IPS-15b (cell line): ENCODE measurements around the gene RASL10B.

Source experiments
- H3K27me3 ChIP-seq: one replicate; pipeline ENCODE4 v1.6.1; 2013; ENCODE audit warnings: low read length; ENCODE audit not compliant: control insufficient read depth, insufficient read depth
- H3K36me3 ChIP-seq: one replicate; pipeline ENCODE4 v1.6.1; 2013; ENCODE audit warnings: low read length; ENCODE audit not compliant: control insufficient read depth, insufficient read depth
- H3K4me1 ChIP-seq: one replicate; pipeline ENCODE4 v1.6.1; 2013; ENCODE audit warnings: mild to moderate bottlenecking, low read length; ENCODE audit not compliant: control insufficient read depth, insufficient read depth
- H3K4me3 ChIP-seq: one replicate; pipeline ENCODE4 v1.5.1; 2013; ENCODE audit warnings: low read depth, low read length
- H3K9ac ChIP-seq: one replicate; pipeline ENCODE4 v1.6.1; 2013; ENCODE audit warnings: low read depth, mild to moderate bottlenecking, low read length
- H3K9me3 ChIP-seq: one replicate; pipeline ENCODE4 v1.6.1; 2013; ENCODE audit warnings: mild to moderate bottlenecking, low read length; ENCODE audit not compliant: control insufficient read depth, insufficient read depth

RASL10B gene

DNA sequence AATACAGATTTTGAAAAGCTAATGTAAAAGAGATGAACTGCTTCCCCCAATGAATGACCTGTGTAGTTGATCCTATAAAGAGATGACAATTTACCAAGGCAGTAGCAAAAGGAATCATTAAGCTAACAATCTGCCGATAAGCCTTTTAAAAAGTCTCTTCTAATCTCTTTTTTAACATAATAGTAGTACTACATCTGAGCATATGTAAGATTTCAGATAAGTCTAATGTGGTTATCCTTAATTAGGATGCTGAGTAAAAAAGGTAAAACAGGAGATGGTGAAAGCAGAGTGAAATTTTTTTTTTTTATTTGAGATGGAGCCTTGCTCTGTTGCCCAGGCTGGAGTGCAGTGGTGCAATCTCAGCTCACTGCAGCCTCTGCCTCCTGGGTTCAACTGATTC, 26.2 kb upstream of the RASL10B start:
- no peaks in the 10 kb centered on the region for H3K4me1 ChIP-seq
- no peak overlapping the region for H3K4me3 ChIP-seq
- H3K27me3 ChIP-seq, result no peaks in the 10 kb centered on the region
- H3K9ac ChIP-seq, result no peak overlapping the region
- H3K9me3 ChIP-seq, result no peaks in the 10 kb centered on the region
- H3K36me3 ChIP-seq, result peaks cover under 1% of the 10 kb centered on the region

DNA sequence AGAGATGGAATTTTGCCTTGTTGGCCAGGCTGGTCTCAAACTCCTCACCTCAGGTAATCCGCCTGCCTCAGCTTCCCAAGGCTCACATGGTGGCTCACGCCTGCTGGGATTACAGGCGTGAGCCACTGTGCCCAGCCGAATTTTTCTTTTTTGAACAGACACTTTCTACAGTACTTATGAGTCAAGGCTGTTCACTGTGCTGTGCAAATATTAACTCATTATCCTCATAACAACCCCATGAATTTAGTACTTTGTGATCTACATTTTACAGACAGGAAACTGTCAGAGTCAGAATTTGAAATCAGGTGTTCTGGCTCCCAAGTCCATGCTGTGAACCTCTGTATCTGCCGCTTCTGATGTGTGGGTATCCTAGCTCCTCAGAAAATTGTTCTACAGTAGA, 25.7 kb upstream of the RASL10B start:
- H3K4me1 ChIP-seq, result no peaks in the 10 kb centered on the region
- peaks cover 4% of the 10 kb centered on the region for H3K36me3 ChIP-seq
- no peak overlapping the region for H3K9ac ChIP-seq
- no peak overlapping the region for H3K4me3 ChIP-seq
- no peaks in the 10 kb centered on the region for H3K9me3 ChIP-seq
- H3K27me3 ChIP-seq, result no peaks in the 10 kb centered on the region

DNA sequence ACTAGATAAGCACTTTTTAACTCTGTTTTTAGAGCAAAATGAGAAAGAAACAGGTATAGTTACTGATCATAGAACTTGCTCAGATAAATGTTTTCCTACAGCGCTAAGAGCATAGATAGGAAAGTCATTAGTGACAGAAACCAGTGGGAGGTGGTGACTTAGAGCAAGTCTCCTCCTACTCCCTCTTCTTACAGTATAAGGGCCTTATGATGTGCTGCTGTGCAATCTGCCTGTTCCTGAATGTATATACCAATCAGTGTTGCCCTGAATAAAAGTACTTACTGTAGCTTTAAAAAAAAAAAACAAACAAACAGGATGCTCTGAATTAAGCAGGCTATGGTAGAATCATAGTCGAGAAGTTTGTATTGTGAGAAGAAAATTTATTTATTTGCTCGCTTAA, 23.3 kb upstream of the RASL10B start:
- H3K27me3 ChIP-seq, result no peaks in the 10 kb centered on the region
- H3K36me3 ChIP-seq, result peaks cover 4% of the 10 kb centered on the region
- H3K4me3 ChIP-seq, result no peak overlapping the region
- H3K9me3 ChIP-seq, result no peaks in the 10 kb centered on the region
- no peak overlapping the region for H3K9ac ChIP-seq
- no peaks in the 10 kb centered on the region for H3K4me1 ChIP-seq

- no peaks in the 10 kb centered on the region for H3K27me3 ChIP-seq
- no peak overlapping the region for H3K9ac ChIP-seq
- peaks cover 4% of the 10 kb centered on the region for H3K36me3 ChIP-seq
- no peak overlapping the region for H3K4me3 ChIP-seq
- H3K9me3 ChIP-seq, result no peaks in the 10 kb centered on the region
- no peaks in the 10 kb centered on the region for H3K4me1 ChIP-seq
Measured at GRCh38 chr17:35708951-35709350, 22.5 kb upstream of the RASL10B start.

DNA sequence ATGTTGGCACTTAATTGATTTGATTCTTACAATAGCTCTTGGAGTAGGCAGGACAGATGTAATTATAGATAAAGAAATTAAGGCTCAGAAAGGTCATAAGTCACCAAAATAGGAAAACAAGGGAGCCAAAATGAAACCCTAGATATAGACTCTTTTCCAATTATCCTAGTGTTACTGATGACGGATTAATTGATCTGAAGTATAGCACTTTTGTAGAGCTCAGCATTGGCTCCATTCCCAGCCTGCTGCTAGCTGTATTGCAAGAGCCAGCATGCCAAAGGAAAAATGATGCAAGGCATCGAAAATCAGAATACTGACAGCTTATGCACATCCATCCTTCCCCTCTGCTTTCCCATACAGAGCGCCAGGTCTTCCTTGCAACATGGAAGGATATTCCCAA, 21.6 kb upstream of the RASL10B start:
- no peaks in the 10 kb centered on the region for H3K9me3 ChIP-seq
- no peaks in the 10 kb centered on the region for H3K27me3 ChIP-seq
- no peak overlapping the region for H3K9ac ChIP-seq
- peaks cover 4% of the 10 kb centered on the region for H3K36me3 ChIP-seq
- no peaks in the 10 kb centered on the region for H3K4me1 ChIP-seq
- H3K4me3 ChIP-seq, result no peak overlapping the region

DNA sequence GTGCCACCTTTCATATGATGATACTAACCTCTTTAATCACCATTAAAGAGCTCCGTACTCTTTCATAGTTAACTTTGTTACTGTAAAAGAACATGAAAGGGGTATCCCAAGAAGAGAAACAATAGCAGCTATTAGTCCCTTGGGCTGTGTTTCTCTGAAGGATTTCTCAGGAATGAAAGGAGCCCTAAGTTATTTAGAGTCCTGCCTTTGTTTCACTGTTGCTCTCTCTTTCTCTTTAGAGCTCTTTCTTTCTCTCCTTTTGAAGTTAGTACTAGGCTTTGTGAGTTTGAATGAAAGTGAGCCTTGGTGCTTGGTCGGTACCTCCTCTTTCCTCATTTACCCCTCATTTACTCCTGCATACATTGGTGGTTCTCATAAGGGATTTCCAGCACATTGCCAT, 20.5 kb upstream of the RASL10B start:
- Histone ChIP-seq H3K27me3 (no peaks in the 10 kb centered on the region), H3K9ac (no peak overlapping the region), H3K36me3 (peaks cover 4% of the 10 kb centered on the region), H3K9me3 (no peaks in the 10 kb centered on the region), H3K4me1 (no peaks in the 10 kb centered on the region), H3K4me3 (no peak overlapping the region)

GRCh38 chr17:35713069-35713728, 18.2 kb upstream of the RASL10B start:
- no peak overlapping the region for H3K4me3 ChIP-seq
- H3K36me3 ChIP-seq, result peaks cover 9% of the 10 kb centered on the region
- no peaks in the 10 kb centered on the region for H3K9me3 ChIP-seq
- H3K27me3 ChIP-seq, result no peaks in the 10 kb centered on the region
- H3K4me1 ChIP-seq, result no peaks in the 10 kb centered on the region
- no peak overlapping the region for H3K9ac ChIP-seq

GRCh38 chr17:35714988-35715387, 16.5 kb upstream of the RASL10B start:
- H3K4me1 ChIP-seq, result no peaks in the 10 kb centered on the region
- peaks cover 9% of the 10 kb centered on the region for H3K36me3 ChIP-seq
- no peaks in the 10 kb centered on the region for H3K27me3 ChIP-seq
- H3K9me3 ChIP-seq, result no peaks in the 10 kb centered on the region
- H3K9ac ChIP-seq, result no peak overlapping the region
- no peak overlapping the region for H3K4me3 ChIP-seq

DNA sequence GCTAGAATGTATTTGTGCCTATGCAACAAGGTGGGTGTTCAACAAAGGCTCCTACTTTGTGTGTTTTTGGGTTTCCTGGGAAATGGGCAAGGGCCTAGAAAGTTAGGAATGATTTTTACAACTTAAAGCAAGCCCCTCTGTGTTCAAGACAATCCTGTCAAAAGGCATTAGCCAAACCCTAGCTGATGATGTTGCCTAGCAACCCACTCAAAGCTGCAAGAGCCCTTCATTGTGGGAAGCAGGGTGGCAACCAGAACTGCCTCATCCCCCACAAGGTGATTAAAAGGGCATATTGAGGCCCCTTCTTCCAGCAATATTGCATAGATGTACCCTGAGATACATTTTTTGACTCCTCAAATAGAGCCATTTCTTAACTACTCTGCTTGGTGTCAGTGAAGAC, 16.0 kb upstream of the RASL10B start:
- Histone ChIP-seq H3K9ac (no peak overlapping the region), H3K36me3 (peaks cover 7% of the 10 kb centered on the region), H3K27me3 (no peaks in the 10 kb centered on the region)

GRCh38 chr17:35716173-35716572, 15.3 kb upstream of the RASL10B start:
- Histone ChIP-seq H3K9ac (no peak overlapping the region), H3K27me3 (no peaks in the 10 kb centered on the region), H3K36me3 (peaks cover 5% of the 10 kb centered on the region), H3K4me3 (no peak overlapping the region), H3K4me1 (no peaks in the 10 kb centered on the region), H3K9me3 (no peaks in the 10 kb centered on the region)

More for the DNA sequence above, 16.0 kb upstream of the RASL10B start:
- H3K4me3 ChIP-seq, result no peak overlapping the region
- H3K4me1 ChIP-seq, result no peaks in the 10 kb centered on the region
- H3K9me3 ChIP-seq, result no peaks in the 10 kb centered on the region

DNA sequence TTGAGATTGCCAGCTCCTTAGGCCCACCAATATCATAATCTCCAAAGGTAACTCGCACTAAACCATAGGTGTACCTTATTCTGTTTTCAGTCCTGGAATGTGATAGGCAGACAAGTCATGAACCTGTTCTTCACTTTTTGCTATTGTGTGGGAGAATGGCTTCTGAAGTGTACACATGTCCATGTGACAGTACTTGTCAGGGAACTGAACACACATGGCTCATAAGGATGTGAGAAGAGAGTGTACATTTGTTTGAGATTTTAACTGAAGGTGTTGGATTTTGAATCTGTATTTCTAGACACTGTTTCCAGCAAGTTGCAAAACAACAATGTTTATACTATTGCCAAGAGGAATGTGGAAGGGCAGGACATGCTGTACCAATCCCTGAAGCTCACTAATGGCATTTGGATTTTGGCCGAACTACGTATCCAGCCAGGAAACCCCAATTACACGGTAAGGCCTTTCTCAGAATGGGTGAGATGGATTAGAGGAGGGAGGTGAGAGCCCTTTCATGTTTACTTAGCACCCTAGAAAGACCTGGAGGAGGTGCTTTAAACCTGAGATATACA, 14.5 kb upstream of the RASL10B start:
- H3K4me3 ChIP-seq, result no peak overlapping the region
- H3K36me3 ChIP-seq, result peaks cover 5% of the 10 kb centered on the region
- no peaks in the 10 kb centered on the region for H3K27me3 ChIP-seq

GRCh38 chr17:35717475-35717874, 14.0 kb upstream of the RASL10B start:
- no peaks in the 10 kb centered on the region for H3K4me1 ChIP-seq
- no peak overlapping the region for H3K9ac ChIP-seq
- no peaks in the 10 kb centered on the region for H3K9me3 ChIP-seq
- H3K36me3 ChIP-seq, result peaks cover 5% of the 10 kb centered on the region
- no peak overlapping the region for H3K4me3 ChIP-seq
- H3K27me3 ChIP-seq, result no peaks in the 10 kb centered on the region

More for the DNA sequence above, 14.5 kb upstream of the RASL10B start:
- Histone ChIP-seq H3K9ac (no peak overlapping the region), H3K4me1 (no peaks in the 10 kb centered on the region), H3K9me3 (no peaks in the 10 kb centered on the region)
